HG03135 (cell line): Measurements from ENCODE around the gene LIX1.
"Not testable (repeated sequence)": the region's sequence is repeated elsewhere in the genome, so short reads cannot be mapped to it uniquely, and the experiment has no call there.

Source experiments
- ATAC-seq: cut with Tn5 transposase; IDR thresholded peaks from one replicate; pipeline ENCODE4 v1.9.1; 2021; ENCODE audit warnings: mild to moderate bottlenecking, moderate library complexity; ENCODE audit not compliant: unreplicated experiment

Gene LIX1

GRCh38 chr5:97105501-97106215 lies 36.8 kb downstream of the LIX1 start:
- no peak for ATAC-seq

- ATAC-seq: no peak
Observed at GRCh38 chr5:97102010-97102470, 40.4 kb downstream of the LIX1 start.

GRCh38 chr5:97101189-97101910 lies 41.1 kb downstream of the LIX1 start:
- ATAC-seq: no peak

- ATAC-seq: no peak
Observed at GRCh38 chr5:97100476-97100875, 41.9 kb downstream of the LIX1 start.

- no peak for ATAC-seq
Observed at GRCh38 chr5:97098922-97099321, 43.5 kb downstream of the LIX1 start.

GRCh38 chr5:97097326-97098230 lies 44.8 kb downstream of the LIX1 start:
- no peak for ATAC-seq

- ATAC-seq: no peak
Observed at GRCh38 chr5:97096846-97097245, 45.6 kb downstream of the LIX1 start.

GRCh38 chr5:97096191-97096590 lies 46.2 kb downstream of the LIX1 start:
- no peak for ATAC-seq

GRCh38 chr5:97095318-97095732 lies 47.1 kb downstream of the LIX1 start:
- peak; percentile 43 for ATAC-seq

GRCh38 chr5:97094579-97095317 lies 47.7 kb downstream of the LIX1 start:
- ATAC-seq: peak; percentile 99

GRCh38 chr5:97093193-97093592 lies 49.2 kb downstream of the LIX1 start:
- ATAC-seq: no peak

GRCh38 chr5:97090944-97091343 lies 51.5 kb downstream of the LIX1 start:
- no peak for ATAC-seq

- ATAC-seq: no peak
Observed at GRCh38 chr5:97089149-97089801, 53.1 kb downstream of the LIX1 start.

- no peak for ATAC-seq
Observed at GRCh38 chr5:97088774-97089148, 53.6 kb downstream of the LIX1 start.

- ATAC-seq: no peak
Observed at GRCh38 chr5:97087138-97087537, 55.3 kb downstream of the LIX1 start.

- no peak for ATAC-seq
Observed at GRCh38 chr5:97085459-97086181, 56.8 kb downstream of the LIX1 start.

- not testable (repeated sequence) for ATAC-seq
Observed at GRCh38 chr5:97084782-97085458, 57.5 kb downstream of the LIX1 start.

GRCh38 chr5:97078958-97079743 lies 63.3 kb downstream of the LIX1 start:
- no peak for ATAC-seq
